ENCODE data around the gene NCSTN. TPM values are rescaled to one million over a fixed set of nuclear protein-coding genes. Genes with fewer than 3 reads are reported as not detected.

The NCSTN gene
- total and polyA plus RNA-seq, 10 of the 15 experiments (the other 5 are each of a cell fraction or from before 2014, with no cell fraction given), result 33.3 to 88.2 (median 60.4) TPM

DNA sequence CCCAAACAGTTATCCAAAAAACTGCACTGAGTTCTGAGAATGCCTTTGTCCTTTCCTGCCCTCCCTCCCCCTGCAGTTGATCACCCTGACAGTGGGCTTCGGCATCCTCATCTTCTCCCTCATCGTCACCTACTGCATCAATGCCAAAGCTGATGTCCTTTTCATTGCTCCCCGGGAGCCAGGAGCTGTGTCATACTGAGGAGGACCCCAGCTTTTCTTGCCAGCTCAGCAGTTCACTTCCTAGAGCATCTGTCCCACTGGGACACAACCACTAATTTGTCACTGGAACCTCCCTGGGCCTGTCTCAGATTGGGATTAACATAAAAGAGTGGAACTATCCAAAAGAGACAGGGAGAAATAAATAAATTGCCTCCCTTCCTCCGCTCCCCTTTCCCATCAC, 14.9 kb downstream of the NCSTN start:
- peaks cover 24 to 39% of the 10 kb centered on the region in 2 experiments for H3K36me3 ChIP-seq (ENCODE audit: control insufficient read depth in 2 of 2, insufficient read depth in 2 of 2, low read length in 1 of 2)
- no peaks in the 10 kb centered on the region for H3K4me1 ChIP-seq (ENCODE audit: control insufficient read depth, insufficient read depth, low read length)
- SMC1A ChIA-PET (ENCODE audit: uncharacterized antibody, unreplicated experiment), result no interaction called here
- no peaks in the 10 kb centered on the region for H3K9me3 ChIP-seq (replicated peaks; ENCODE audit: control insufficient read depth, insufficient read depth, low read length)
- 96% methylated on average over 4 of the region's 4 CpGs for WGBS (ENCODE audit: insufficient coverage, insufficient replicate concordance, low lambda C conversion rate, missing lambda C conversion rate)
- no peak for FAIRE-seq
- no peak for DNase-seq (ENCODE audit: low read depth, low spot score)
- no peaks in the 10 kb centered on the region; the same call in 1 of the 2 replicates for H3K79me2 ChIP-seq (ENCODE audit: control insufficient read depth, insufficient read depth, low read length)
- H3K27ac ChIP-seq (ENCODE audit: control insufficient read depth, insufficient read depth), result no peak overlapping the region
- no peak for ATAC-seq
- H2AFZ ChIP-seq (ENCODE audit: control insufficient read depth, low read depth, low read length), result no peak overlapping the region
- POLR2A ChIA-PET, result interaction anchor here (0.6 to 1.4 kb wide), 3 partner anchors 11 to 21 kb away, joined by 3 to 4 read pairs (median 3); no protein-coding TSS in a partner anchor
- in situ Hi-C loops (cut with MboI) (no loop called here), intact Hi-C loops (cut with micrococcal nuclease; ENCODE audit: unreplicated experiment) (no loop called here)
- H3K4me3 ChIP-seq, result no peak overlapping the region
- H3K27me3 ChIP-seq (replicated peaks in 1 of 2; ENCODE audit: control insufficient read depth in 2 of 2, insufficient read depth in 2 of 2, low read length in 1 of 2), result no peaks in the 10 kb centered on the region
- no peak overlapping the region for H3K4me2 ChIP-seq (ENCODE audit: control insufficient read depth, insufficient read depth)
- no peak overlapping the region for H3K9ac ChIP-seq (ENCODE audit: control insufficient read depth, insufficient read depth, low read length)
- H4K20me1 ChIP-seq (ENCODE audit: control insufficient read depth, insufficient read depth), result no peaks in the 10 kb centered on the region
- CTCF ChIA-PET, result interaction anchor here (0.6 to 1.6 kb wide), 8 partner anchors 9 to 66 kb away, joined by 4 to 6 read pairs (median 4); no protein-coding TSS in a partner anchor
- RAD21 ChIA-PET (ENCODE audit: unreplicated experiment), result no interaction called here
- BruUV-seq (replicated peaks), result TSS peak; percentile 23
- TF ChIP-seq STAT3 (IDR thresholded peaks at IDR 0.05; ENCODE audit: low read depth, low read length) (no peak), HDGF (IDR thresholded peaks at IDR 0.05) (no peak), CHD2 (IDR thresholded peaks at IDR 0.05; ENCODE audit: borderline replicate concordance, low read depth, low read length) (no peak), MEF2A (IDR thresholded peaks at IDR 0.05; ENCODE audit: insufficient read depth, low read depth, low read length) (no peak), GATAD2B (conservative IDR thresholded peaks at IDR 0.05; ENCODE audit: low read depth) (no peak), RELA (IDR thresholded peaks at IDR 0.05; ENCODE audit: borderline replicate concordance, partially characterized antibody) (no peak), SREBF1 (IDR thresholded peaks at IDR 0.05; ENCODE audit: low read length) (no peak), BRCA1 (IDR thresholded peaks at IDR 0.05; ENCODE audit: low read depth, low read length) (no peak), TAF1 (IDR thresholded peaks at IDR 0.05; ENCODE audit: borderline replicate concordance, low read depth, low read length) (no peak), BHLHE40 (IDR thresholded peaks at IDR 0.05; ENCODE audit: borderline replicate concordance in 1 of 2, low read depth in 2 of 2, low read length in 1 of 2) (no peak), SMAD5 (IDR thresholded peaks at IDR 0.05; ENCODE audit: low read depth) (no peak), POLR2AphosphoS5 (IDR thresholded peaks at IDR 0.05; ENCODE audit: low read length) (no peak), NFYB (IDR thresholded peaks at IDR 0.05; ENCODE audit: insufficient read depth, low read depth, low read length) (no peak), HSF1 (IDR thresholded peaks at IDR 0.05; ENCODE audit: low read depth, low read length) (no peak), MYC (IDR thresholded peaks at IDR 0.05; ENCODE audit: insufficient read depth, insufficient read length, insufficient replicate concordance, low read length, severe bottlenecking) (no peak), ZBTB40 (IDR thresholded peaks at IDR 0.05; ENCODE audit: borderline replicate concordance) (no peak), CHD1 (IDR thresholded peaks at IDR 0.05; ENCODE audit: low read depth, low read length) (no peak)
- TF ChIP-seq, protein P1, sequence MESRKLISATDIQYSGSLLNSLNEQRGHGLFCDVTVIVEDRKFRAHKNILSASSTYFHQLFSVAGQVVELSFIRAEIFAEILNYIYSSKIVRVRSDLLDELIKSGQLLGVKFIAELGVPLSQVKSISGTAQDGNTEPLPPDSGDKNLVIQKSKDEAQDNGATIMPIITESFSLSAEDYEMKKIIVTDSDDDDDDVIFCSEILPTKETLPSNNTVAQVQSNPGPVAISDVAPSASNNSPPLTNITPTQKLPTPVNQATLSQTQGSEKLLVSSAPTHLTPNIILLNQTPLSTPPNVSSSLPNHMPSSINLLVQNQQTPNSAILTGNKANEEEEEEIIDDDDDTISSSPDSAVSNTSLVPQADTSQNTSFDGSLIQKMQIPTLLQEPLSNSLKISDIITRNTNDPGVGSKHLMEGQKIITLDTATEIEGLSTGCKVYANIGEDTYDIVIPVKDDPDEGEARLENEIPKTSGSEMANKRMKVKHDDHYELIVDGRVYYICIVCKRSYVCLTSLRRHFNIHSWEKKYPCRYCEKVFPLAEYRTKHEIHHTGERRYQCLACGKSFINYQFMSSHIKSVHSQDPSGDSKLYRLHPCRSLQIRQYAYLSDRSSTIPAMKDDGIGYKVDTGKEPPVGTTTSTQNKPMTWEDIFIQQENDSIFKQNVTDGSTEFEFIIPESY (IDR thresholded peaks at IDR 0.05), result no peak

All from GM12878 (cell line).